8988T (cell line): Measurements from ENCODE around the gene NR5A2.
"Not testable (repeated sequence)": the region's sequence is repeated elsewhere in the genome, so short reads cannot be mapped to it uniquely, and the experiment has no call there.

Experiments
- DNase-seq: peaks from one replicate; pipeline ENCODE4 v3.0.0; 2011

The NR5A2 gene

GRCh38 chr1:200166411-200166810 lies 138.9 kb downstream of the NR5A2 start:
- no peak for DNase-seq

GRCh38 chr1:200168926-200169325 lies 141.4 kb downstream of the NR5A2 start:
- no peak for DNase-seq

GRCh38 chr1:200172311-200172710 lies 144.8 kb downstream of the NR5A2 start:
- no peak for DNase-seq

GRCh38 chr1:200173097-200173618 lies 145.6 kb downstream of the NR5A2 start:
- no peak for DNase-seq

GRCh38 chr1:200174525-200175295 lies 147.2 kb downstream of the NR5A2 start:
- DNase-seq: no peak

- no peak for DNase-seq
Measured at GRCh38 chr1:200176181-200176580, 148.7 kb downstream of the NR5A2 start.

- no peak for DNase-seq
Measured at GRCh38 chr1:200176798-200177197, 149.3 kb downstream of the NR5A2 start.

GRCh38 chr1:200178340-200178739 lies 150.8 kb downstream of the NR5A2 start:
- DNase-seq: no peak

GRCh38 chr1:200179126-200179780 lies 151.7 kb downstream of the NR5A2 start:
- DNase-seq: no peak

- DNase-seq: no peak
Measured at GRCh38 chr1:200179781-200180160, 152.3 kb downstream of the NR5A2 start.

- no peak for DNase-seq
Measured at GRCh38 chr1:200180821-200181220, 153.3 kb downstream of the NR5A2 start.

GRCh38 chr1:200181861-200182260 lies 154.4 kb downstream of the NR5A2 start:
- no peak for DNase-seq

- DNase-seq: no peak
Measured at GRCh38 chr1:200182701-200183100, 155.2 kb downstream of the NR5A2 start.

- DNase-seq: no peak
Measured at GRCh38 chr1:200183637-200184036, 156.1 kb downstream of the NR5A2 start.

- DNase-seq: no peak
Measured at GRCh38 chr1:200184196-200184595, 156.7 kb downstream of the NR5A2 start.

GRCh38 chr1:200185191-200185590 lies 157.7 kb downstream of the NR5A2 start:
- not testable (repeated sequence) for DNase-seq

- DNase-seq: not testable (repeated sequence)
Measured at GRCh38 chr1:200187332-200187731, 159.8 kb downstream of the NR5A2 start.

- no peak for DNase-seq
Measured at GRCh38 chr1:200191993-200192392, 164.5 kb downstream of the NR5A2 start.

GRCh38 chr1:200194477-200194876 lies 167.0 kb downstream of the NR5A2 start:
- DNase-seq: no peak

GRCh38 chr1:200198236-200198635 lies 170.7 kb downstream of the NR5A2 start:
- DNase-seq: no peak

- DNase-seq: no peak
Measured at GRCh38 chr1:200205216-200205995, 177.9 kb downstream of the NR5A2 start.

GRCh38 chr1:200206340-200206739 lies 178.8 kb downstream of the NR5A2 start:
- DNase-seq: no peak

- DNase-seq: no peak
Measured at GRCh38 chr1:200206761-200207160, 179.3 kb downstream of the NR5A2 start.
